Lower leg skin (tissue), 4 donors: Measurements from ENCODE around the gene CBX4. TPM values are rescaled to one million over a fixed set of nuclear protein-coding genes. Genes with fewer than 3 reads are reported as not detected.

Experiments
- DNase-seq, 2 donors: peaks; one replicate each; pipeline ENCODE4 v3.0.0-alpha.2; 2019; ENCODE audit warnings: low spot score in 2 of 2
- H3K4me3 ChIP-seq: fragments of 200-600 bp; sonication (generic); 2 replicates; pipeline ENCODE4 v1.5.1; 2017; ENCODE audit warnings: mild to moderate bottlenecking, low read depth; ENCODE audit not compliant: poor library complexity, severe bottlenecking
- CTCF ChIP-seq, 3 donors: fragments of 450-650 bp; IDR thresholded peaks; one replicate each; pipeline ENCODE4 v1.5.1; 2016; ENCODE audit warnings: antibody characterized with exemption in 3 of 3, mild to moderate bottlenecking in 3 of 3, moderate library complexity in 2 of 3
- POLR2A ChIP-seq, 2 donors: fragments of 450-650 bp; IDR thresholded peaks; one replicate each; pipeline ENCODE4 v1.6.1; 2016 to 2017; ENCODE audit warnings: antibody characterized with exemption in 2 of 2, mild to moderate bottlenecking in 1 of 2, moderate library complexity in 1 of 2
- WGBS, 2 donors: methylation state at CpG; one replicate each; pipeline ENCODE4 v1.1.5; 2018; 5-methylcytosine and 5-hydroxymethylcytosine counted together
- intact Hi-C: fragments of 100-400 bp; cut with DNase I; formaldehyde crosslinking; loops from one replicate; pipeline ENCODE4 v1.15.0; 2023; ENCODE audit warnings: low total_unique reads
- total RNA-seq, 4 donors: library from RNA; depleted of rRNA; stranded (reverse); fragments of >200 nt; gene quantifications; one replicate each; pipeline ENCODE4 v1.1.0, GENCODE V29; 2016

Gene CBX4
- total RNA-seq, 4 donors from 2014 or later = 30.2 to 35.6 (median 32.2) TPM

GRCh38 chr17:79841369-79842135, 2.3 kb upstream of the CBX4 start:
- TF ChIP-seq POLR2A (IDR thresholded peaks at IDR 0.05) (no peak), CTCF (IDR thresholded peaks at IDR 0.05) (no peak)
- DNase-seq = no peak
- intact Hi-C loops = loop anchor here (2.0 kb wide), 1 partner anchor 43 kb away; no protein-coding TSS in a partner anchor
- H3K4me3 ChIP-seq = no peak overlapping the region
- 4 to 5% methylated on average over 24 to 33 of the region's 55 CpGs for WGBS, 2 donors

- intact Hi-C loops = no loop called here
- DNase-seq = no peak
- 1 to 2% methylated on average over 14 to 19 of the region's 19 CpGs for WGBS, 2 donors
- H3K4me3 ChIP-seq = no peak overlapping the region
- no peak for TF ChIP-seq POLR2A (IDR thresholded peaks at IDR 0.05)
- no peak for TF ChIP-seq CTCF (IDR thresholded peaks at IDR 0.05)
Observed at GRCh38 chr17:79840989-79841286, 1.7 kb upstream of the CBX4 start.

DNA sequence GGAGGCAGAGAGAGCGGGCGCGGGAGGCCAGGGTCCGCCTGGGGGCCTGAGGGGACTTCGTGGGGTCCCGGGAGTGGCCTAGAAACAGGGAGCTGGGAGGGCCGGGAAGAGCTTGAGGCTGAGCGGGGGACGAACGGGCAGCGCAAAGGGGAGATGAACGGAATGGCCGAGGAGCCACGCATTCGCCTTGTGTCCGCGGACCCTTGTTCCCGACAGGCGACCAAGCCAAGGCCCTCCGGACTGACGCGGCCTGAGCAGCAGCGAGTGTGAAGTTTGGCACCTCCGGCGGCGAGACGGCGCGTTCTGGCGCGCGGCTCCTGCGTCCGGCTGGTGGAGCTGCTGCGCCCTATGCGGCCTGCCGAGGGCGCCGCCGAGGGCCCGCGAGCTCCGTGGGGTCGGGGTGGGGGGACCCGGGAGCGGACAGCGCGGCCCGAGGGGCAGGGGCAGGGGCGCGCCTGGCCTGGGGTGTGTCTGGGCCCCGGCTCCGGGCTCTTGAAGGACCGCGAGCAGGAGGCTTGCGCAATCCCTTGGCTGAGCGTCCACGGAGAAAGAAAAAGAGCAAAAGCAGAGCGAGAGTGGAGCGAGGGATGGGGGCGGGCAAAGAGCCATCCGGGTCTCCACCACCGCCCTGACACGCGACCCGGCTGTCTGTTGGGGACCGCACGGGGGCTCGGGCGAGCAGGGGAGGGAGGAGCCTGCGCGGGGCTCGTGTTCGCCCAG, 1.2 kb upstream of the CBX4 start:
- H3K4me3 ChIP-seq = no peak overlapping the region
- no peak for TF ChIP-seq POLR2A (IDR thresholded peaks at IDR 0.05)
- no peak for TF ChIP-seq CTCF (IDR thresholded peaks at IDR 0.05)
- intact Hi-C loops = no loop called here
- WGBS, 2 donors = 4 to 5% methylated on average over 58 to 73 of the region's 74 CpGs
- DNase-seq = peak; percentile 67 to 96

GRCh38 chr17:79838522-79839274, 542 bp downstream of the CBX4 start:
- H3K4me3 ChIP-seq = peak overlapping the region; percentile 49
- peak in 1 of 2 donors; percentile 34 for DNase-seq
- intact Hi-C loops = no loop called here
- WGBS, 2 donors = 0 to 1% methylated on average over 16 to 21 of the region's 67 CpGs
- TF ChIP-seq POLR2A (IDR thresholded peaks at IDR 0.05) (no peak), CTCF (IDR thresholded peaks at IDR 0.05) (no peak)

DNA sequence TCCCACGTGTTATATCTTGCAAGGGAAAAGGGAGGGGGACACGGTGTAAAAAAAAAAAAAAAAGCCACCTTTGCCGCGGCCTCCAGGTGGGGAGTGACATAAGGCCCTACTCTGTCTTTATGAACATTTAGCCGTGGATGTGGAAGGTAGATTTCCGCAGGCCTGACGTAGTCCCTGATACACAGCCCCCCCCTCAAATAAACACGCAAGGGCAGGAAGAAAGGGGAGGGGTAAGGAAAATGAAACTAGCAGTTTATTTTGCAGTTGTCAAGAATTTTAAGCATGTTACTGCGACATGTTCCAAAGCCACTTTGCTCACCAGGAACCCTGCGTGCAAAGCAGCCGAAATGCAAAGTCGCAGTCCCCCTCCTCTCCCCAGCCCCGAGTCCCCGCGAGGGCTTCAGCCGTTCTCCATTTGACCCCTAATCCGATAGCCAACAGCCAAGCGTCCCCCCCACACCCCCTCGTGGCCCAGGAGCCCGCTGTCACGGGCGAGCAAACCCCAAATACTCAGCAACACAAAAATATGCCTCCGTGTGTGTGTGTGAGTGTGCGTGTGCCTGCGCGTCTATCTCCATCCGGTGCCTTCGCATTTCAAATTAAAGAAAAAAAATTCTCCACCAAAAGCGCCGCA, 1.2 kb downstream of the CBX4 start:
- peak in 1 of 2 donors; percentile 19 for DNase-seq
- WGBS, 2 donors = 1 to 3% methylated on average over 30 of the region's 30 CpGs
- H3K4me3 ChIP-seq = peak overlapping the region; percentile 49
- intact Hi-C loops = no loop called here
- TF ChIP-seq CTCF (IDR thresholded peaks at IDR 0.05) = no peak
- no peak for TF ChIP-seq POLR2A (IDR thresholded peaks at IDR 0.05)
